GM21447 (cell line): ENCODE measurements around the gene XRCC5.
A peak's percentile ranks its signal among the peaks of the same experiment; 100 is the strongest.

ENCODE experiments used
- ATAC-seq: cut with Tn5 transposase; IDR thresholded peaks from one replicate; pipeline ENCODE4 v1.9.1; 2021; ENCODE audit not compliant: unreplicated experiment

The XRCC5 gene

DNA sequence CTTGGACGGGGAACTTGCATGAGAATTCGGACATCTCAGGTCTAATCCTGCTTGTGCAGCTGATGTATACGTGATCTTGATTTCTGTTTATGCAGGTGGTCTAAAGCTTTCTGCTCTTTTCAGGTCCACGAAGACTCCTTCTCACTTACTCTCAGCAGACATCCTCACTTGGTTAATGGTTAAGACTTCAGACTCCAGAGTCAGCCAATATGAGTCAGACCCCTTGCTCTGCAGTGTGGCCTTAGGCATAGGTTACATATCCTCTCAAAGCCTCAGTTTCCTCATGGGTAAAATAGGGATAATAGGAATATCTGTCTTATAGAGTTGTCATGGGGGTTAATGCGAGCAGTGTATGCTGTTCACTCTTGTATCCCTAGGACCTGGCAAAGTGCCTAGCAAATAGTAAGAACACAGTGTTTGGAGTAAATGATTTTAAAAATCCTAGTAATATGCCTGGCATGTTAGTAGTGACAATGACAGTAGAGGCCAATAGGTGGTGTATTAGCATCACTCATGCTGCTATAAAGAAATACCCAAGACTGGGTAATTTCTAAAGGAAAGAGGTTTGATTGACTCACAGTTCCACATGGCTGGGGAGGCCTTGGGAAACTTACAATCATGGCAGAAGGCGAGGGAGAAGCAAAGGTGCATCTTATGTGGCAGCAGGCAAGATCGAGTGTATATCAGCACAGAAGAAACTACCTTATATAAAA lies 42.3 kb downstream of the XRCC5 start:
- ATAC-seq: no peak

- no peak for ATAC-seq
These were observed 46.8 kb downstream of the XRCC5 start for GRCh38 chr2:216155954-216156353.

DNA sequence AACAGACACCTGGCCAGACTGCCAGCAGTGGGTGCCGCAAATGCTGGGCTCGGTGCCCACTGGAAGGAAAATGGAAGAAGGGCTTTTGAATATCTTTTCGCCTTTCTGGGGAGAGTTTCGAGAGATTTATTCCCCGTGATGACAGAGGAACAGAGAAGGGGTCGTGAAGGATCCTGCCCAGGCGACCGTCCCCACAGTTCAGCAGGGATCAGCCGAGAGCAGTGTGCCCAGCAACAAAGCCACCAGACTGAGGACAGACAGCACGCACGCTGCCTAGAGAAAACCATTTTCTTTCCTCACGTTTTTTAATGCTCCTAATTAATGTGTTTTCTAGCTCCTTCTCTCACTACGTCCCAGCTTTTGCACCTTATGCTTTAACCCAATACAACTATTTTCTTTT lies 47.7 kb downstream of the XRCC5 start:
- ATAC-seq: no peak

GRCh38 chr2:216159144-216159543 lies 50.0 kb downstream of the XRCC5 start:
- no peak for ATAC-seq

- ATAC-seq: no peak
These were observed 50.5 kb downstream of the XRCC5 start for GRCh38 chr2:216159646-216160045.

GRCh38 chr2:216160786-216161185 lies 51.6 kb downstream of the XRCC5 start:
- no peak for ATAC-seq

- no peak for ATAC-seq
These were observed 52.8 kb downstream of the XRCC5 start for GRCh38 chr2:216161967-216162366.

- no peak for ATAC-seq
These were observed 54.4 kb downstream of the XRCC5 start for GRCh38 chr2:216163518-216163917.

- no peak for ATAC-seq
These were observed 54.9 kb downstream of the XRCC5 start for GRCh38 chr2:216164087-216164486.

- ATAC-seq: no peak
These were observed 55.4 kb downstream of the XRCC5 start for GRCh38 chr2:216164576-216164975.

DNA sequence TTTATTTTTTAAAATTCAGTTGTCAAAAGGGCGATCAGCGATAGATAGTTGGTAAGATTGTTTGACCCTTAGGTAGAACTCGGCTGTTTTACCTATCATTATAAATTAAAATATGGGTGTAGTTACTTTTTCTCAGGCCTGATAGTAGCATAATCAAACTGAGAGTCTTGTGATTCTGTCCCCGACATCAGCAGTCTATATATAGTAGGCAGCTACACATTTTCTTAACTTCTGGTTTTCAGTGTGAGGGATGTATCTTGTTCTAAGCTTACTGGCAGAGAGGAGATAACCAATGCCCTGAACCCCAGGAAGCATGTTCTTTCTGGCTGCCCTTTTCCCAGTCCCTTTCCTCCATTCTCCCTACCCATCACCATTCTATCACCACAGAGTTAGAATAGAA lies 56.6 kb downstream of the XRCC5 start:
- no peak for ATAC-seq

DNA sequence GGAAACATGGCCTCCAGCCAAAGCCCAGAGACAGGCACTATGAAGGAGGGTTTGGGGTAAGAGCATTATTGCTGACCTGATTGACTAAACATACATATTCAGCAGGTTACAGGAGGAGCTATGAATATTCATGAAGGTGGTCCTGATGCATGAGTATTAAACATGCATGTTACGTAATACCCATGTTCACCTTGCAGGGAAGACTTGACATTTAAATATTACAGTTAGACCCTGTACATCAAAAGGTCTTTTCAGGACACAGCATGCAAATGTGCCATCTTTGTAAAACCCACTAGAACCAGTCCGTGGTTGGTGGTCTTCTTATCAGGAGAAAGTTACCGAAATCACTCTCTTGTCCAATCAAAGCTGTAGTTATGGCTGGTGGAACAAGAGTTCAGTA lies 59.9 kb downstream of the XRCC5 start:
- no peak for ATAC-seq

DNA sequence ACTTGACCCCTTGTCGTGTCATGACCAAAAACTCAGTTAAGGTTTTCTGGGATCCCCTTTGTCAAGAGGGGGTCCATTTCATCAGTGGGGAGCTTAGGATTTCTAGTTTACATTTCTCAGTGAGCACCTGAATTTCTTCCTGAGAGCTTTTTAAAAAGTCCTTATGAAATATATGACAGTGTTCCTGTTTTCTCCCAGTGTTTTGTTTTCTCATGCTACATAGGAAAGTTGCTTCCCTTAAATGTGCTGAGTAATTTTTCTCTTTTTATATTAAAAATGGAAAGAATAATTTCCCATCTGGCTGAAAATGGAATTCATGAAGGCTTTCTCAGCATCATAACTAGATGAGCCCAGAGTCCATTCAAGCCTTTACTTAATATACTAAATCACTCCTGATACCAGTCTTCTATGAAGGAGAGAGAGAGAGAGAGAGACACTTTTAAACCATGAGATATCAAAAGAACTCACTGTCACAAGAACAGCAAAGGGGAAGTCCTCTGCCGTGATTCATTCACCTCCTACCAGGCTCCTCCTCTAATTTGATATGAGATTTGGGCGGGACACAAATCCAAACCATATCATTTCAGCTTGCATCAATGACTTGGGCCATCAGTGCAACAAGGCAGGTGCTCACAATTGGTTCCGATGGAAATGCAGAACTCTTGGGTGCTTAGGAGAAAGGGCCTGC lies 61.1 kb downstream of the XRCC5 start:
- no peak for ATAC-seq

GRCh38 chr2:216171011-216171410 lies 61.9 kb downstream of the XRCC5 start:
- no peak for ATAC-seq

GRCh38 chr2:216172493-216172892 lies 63.3 kb downstream of the XRCC5 start:
- no peak for ATAC-seq

DNA sequence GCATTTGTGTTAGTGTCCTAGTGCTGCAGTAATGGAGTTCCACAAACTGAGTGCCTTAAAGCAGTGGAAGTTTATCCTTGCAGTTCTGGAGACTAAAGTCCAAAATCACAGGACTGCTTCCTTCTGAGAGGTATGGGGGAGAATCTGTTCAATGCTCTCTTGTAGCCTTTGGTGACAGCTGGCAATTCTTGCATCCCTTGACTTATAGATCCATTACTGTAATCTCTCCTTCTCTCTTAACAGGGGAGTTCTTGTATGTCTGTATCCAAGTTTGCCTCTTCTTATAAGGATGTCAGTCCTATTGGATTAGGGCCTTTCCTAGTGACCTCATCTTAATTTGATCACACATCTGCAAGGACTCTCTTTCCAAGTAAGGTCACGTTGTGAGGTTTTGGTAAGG lies 69.9 kb downstream of the XRCC5 start:
- ATAC-seq: no peak

- no peak for ATAC-seq
These were observed 72.2 kb downstream of the XRCC5 start for GRCh38 chr2:216181351-216181750.

DNA sequence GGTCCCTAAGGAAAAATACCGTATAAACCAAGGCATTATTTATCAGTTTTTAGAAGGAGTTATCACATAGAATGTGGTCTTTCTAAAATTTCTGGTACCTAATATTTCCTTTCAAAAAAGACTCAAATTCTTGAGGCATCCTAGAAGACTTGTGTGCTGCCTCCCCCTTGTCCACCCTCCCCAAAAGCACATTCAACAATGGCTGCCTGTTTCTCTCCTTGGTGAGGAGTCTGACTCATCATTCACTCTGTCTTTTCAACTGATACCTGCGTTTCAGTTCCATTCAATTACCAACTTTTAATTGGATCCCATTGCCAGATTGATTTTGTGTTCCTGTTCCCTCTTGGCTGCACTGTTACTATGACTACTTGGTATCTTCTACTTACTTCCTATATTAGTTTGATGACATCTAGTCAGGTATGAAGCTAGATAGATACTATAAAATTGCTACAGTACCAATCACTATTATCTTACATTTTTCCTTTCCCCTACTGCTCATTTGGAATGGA lies 72.9 kb downstream of the XRCC5 start:
- no peak for ATAC-seq

DNA sequence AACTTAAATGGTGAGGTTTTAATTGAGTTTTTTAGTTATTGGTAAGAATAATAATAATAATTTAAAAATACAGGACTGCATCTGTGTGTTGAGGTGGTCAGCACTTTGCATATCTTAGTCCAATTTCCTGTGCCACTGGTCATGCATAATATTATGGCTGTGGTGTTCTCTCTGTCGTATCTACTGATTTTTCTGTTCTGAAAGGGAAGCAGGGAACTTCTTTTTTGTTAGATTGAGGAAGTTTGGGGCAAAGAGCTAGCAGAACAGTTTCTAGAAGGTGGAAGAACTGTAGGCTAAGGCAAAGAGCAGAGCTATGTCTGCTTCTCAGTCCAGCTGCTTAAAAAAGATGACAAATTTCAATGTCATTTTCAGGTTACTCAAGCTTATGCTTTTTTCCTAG lies 74.3 kb downstream of the XRCC5 start:
- peak; percentile 60 for ATAC-seq

DNA sequence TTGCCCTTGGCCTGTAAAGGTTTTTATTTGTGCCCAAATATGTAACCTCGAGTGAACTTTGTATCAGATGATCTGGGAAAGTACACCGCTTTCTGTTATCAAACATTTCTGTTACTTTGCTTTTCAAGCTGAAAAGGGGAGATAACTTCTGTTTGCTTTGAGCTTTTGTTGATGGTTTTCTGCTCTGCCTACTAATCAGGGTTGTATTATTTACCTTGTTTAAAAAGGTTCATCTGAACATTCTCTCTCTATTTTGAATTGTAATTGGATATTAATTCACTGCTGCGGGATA lies 79.4 kb downstream of the XRCC5 start:
- ATAC-seq: no peak

DNA sequence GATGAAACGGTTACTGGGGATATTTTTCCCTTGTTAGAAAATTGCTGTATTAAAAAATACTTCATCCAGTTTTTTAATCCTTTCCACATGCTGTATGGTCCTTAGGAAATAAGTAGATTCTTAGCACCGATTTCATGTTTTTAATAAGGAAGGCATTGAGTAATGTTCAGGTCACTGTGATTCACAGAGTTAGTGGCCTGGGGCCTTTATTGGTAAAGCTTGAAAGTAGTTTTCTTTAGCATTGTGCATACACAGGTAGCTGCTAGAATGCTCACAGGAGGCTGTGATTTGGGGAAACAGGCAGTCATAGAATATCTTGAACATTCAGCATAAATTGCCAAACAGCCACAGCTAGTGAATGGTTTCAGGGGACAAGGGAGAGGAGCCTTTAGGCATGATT lies 79.8 kb downstream of the XRCC5 start:
- no peak for ATAC-seq

DNA sequence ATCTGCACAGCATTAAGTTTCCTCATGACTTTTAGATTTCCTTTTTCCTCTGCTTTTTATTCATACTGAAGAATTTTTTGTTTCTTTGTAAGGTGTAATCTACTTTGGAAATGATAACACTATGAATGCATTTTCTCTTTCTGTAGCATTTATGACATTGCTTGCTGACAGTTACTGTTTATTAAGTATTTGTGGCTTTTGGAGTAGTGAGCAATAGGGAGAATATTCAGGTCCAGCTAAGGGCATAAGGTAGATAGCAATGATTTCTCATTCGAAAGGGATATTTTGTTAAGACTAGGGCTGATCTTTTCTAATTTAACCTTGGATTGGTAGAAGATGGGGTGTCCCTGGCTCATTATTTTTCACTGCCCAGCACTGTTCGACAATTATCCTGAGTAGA lies 80.3 kb downstream of the XRCC5 start:
- ATAC-seq: no peak

DNA sequence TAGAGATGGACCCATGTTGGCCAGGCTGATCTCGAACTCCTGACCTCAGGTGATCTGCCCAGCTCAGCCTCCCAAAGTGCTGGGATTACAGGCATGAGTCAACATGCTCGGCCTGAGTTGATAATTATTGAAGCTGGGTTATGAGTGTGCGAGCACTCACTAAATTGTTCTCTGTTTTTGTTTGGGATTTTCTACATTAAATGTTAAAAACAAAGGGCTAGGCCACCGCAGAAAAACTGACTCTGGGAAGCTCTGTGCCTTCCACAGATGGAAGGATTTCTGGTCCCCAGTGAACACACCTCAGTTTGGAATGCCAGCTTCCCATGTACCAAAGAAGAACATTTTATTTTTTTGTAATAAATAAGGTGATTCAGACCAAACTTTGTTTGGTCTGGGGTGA lies 83.0 kb downstream of the XRCC5 start:
- ATAC-seq: no peak
